GM19238 (cell line): Measurements from ENCODE around the gene AGMO.

Experiments used
- DNase-seq: peaks from one replicate; pipeline ENCODE4 v3.0.0; 2011; ENCODE audit warnings: low spot score; ENCODE audit not compliant: insufficient read length

The AGMO gene

DNA sequence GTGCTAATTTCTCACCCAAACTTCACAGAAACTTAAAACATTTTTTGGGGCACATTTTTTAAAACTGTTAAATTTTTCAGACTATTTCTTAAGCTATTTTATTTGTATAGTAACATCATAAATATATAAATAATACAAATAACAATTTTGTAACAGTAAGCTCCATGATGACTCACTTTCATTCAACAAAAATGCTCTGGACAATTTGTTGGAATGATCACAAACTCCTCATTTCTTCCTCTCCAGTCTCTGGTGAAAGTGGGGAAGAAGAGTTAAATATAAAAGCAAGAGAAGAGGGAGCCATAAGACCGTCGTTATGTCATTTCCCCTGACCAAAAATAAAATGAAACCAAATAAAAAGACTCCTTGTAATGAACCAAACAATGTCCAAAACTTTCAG, 162.4 kb downstream of the AGMO start:
- no peak for DNase-seq

DNA sequence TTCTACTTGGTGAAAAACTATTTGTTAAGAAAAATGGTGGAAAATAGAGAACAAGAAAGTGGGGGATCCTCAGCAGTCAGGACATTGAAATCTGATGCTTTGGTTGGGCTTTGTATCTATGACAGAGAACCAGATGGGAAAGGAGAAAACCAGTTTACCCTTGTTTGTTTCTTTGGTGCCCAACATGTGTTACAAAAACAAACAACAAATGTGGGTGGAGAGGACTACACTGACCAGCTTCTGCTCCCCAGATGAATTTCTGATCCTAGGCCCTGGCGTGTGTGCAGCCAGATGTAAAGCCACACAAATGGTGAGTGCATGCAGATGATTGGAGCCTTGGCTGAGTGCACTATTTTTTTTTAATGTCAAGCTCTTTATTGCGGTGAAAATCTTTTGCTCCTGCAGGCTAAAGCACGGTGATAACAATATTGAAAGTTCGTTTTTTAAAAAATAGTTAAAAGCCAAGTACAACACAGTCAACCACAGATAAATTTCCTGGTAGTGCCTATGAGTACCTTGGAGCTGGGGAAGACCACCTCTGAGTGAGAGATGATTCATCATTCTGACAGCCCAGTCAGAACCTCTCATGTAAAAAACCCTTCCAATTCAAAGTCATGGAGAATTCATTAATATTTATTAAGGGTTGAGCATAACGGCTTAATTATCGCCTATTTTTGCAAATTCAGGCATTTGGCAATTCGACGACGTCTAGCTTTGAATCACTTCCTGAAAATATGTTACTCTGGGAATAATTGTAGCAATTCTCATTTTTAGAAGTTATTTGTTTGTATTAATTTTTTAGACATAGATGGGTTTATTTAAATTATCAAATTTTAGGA, 163.7 kb downstream of the AGMO start:
- DNase-seq = no peak

DNA sequence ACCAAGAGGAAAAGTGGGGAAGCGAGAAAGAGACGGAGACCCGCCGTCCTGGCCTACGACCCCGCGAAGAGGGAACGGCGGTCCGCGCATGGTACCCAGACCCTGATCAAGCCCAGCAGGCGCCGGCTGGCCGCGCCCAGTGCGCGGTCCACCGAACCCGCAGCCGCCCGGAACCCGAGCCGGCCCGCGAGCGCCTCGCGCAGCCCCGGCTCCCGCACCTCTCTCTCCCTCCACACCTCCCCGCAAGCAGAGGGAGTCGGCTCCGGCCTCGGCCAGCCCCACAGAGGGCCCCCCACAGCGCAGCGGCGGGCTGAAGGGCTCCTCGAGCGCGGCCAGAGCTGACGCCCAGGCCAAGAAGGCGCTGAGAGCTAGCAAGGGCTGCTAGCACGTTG, 164.7 kb downstream of the AGMO start:
- DNase-seq = no peak

DNA sequence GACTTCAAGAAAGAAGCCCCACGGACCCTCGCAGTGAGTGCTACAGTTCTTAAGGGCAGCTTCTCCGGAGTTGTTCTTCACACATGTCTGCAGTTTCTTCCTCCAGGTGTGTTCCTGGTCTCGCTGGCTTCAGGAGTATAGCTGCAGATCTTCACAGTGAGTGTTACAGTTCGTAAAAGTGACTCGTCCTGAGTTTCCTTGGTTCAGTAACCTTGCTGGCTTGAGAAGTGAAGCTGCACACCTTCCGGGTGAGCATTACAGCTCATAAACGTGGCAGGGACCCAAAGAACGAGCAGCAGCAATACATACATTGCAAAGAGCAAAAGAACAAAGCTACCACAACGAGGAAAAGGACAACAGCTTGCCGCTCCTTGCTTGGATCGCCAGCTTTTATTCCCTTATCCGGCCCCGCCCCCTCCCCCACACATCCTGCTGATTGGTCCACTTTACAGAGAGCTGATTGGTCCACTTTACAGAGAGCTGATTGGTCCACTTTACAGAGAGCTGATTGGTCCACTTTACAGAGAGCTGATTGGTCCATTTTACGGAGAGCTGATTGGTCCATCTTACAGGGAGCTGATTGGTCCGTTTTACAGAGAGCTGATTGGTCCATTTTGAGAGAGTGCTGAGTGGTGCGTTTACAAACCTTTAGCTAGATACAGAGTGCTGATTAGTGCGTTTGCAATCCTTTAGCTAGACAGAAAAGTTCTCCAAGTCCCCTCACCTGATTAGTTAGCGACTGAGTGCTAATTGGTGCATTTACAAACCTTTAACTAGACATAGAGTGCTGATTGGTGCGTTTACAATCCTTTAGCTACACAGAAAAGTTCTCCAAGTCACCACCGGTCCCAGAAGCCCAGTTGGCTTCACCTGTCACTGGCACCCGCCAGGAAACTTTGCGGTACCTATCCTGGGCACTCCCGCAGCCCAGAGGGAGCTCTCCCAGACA, 165.3 kb downstream of the AGMO start:
- DNase-seq = no peak

GRCh38 chr7:15389073-15389472, 172.7 kb downstream of the AGMO start:
- no peak for DNase-seq

DNA sequence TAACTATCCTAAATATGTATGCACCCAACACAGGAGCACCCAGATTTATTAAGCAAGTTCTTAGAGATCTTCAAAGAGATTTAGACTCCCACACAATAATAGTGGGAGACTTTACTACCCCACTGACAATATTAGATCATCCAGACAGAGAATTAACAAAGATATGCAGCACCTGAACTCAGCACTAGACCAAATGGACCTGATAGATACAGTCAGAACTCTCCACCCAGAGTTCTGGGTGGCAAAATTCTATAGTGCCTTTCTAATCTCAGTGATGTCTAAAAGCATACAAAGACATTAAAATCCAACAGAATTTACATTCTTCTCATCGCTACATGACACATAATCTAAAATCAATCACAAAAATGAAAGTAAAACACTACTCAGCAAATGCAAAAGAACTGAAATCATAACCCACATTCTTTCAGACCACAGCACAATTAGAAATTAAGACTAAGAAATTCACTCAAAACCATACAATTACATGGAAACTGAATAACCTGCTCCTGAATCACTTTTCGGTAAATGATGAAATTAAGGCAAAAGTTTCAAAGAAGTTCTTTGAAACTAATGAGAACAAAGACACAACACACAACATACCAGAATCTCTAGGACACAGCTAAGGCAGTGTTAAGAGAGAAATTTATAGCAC, 183.2 kb downstream of the AGMO start:
- no peak for DNase-seq

DNA sequence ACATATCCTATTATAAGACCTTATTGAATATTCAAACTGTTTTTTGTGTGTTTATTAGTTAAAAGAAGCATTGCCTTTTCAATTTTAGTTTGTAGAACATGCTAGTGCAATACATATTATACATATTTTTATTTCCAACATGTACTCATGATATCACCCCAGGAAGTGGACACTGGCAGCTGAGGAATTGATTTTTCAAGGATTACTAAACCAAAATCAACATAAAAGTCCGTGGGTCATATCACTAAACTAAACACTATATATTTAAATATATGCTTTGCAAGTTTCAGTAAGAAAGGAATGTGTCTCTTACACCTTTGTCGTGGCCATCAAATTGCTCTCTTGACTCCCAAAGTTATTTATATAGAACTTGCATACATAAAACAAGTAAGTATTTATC, 185.2 kb downstream of the AGMO start:
- no peak for DNase-seq

- DNase-seq = no peak
These were observed 191.4 kb downstream of the AGMO start for GRCh38 chr7:15370441-15370840.

GRCh38 chr7:15368653-15369052, 193.2 kb downstream of the AGMO start:
- no peak for DNase-seq

DNA sequence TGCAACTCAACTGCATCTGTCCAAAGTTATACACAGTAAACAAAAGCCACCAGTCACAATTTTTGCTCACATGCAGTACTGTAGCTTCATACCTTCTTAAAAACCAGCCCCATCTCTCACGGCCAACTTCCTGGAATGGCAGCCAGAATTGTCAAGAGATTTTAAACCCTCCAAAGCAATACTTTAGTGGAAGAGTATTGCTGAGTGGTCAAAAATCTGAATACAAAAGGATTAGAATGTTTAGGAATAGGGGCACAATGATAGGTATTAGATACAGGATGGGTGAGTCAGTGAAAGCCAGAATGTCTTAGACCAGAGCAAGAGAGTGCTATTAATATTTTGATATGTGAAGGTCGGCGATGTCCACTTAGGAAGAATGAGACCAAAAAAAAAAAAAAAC, 193.9 kb downstream of the AGMO start:
- no peak for DNase-seq

DNA sequence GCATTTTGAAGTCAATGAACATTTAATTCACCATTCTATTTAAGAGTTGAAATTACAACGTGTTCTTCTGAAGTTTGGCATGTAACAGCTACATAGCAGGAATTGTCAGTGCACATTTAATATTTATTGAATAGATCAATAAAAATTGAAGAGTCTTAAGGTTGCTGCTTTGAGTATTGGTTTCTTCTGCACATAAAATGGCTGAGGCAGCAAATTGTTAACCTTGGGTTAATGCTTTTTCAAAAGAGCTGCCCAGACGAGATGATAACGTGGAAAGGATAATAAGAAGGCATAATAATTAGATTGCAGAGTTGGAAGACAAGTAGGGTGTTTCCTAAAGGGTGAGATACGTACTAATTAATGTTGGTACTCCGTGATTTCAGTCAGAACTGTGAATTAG, 203.7 kb downstream of the AGMO start:
- DNase-seq = no peak

DNA sequence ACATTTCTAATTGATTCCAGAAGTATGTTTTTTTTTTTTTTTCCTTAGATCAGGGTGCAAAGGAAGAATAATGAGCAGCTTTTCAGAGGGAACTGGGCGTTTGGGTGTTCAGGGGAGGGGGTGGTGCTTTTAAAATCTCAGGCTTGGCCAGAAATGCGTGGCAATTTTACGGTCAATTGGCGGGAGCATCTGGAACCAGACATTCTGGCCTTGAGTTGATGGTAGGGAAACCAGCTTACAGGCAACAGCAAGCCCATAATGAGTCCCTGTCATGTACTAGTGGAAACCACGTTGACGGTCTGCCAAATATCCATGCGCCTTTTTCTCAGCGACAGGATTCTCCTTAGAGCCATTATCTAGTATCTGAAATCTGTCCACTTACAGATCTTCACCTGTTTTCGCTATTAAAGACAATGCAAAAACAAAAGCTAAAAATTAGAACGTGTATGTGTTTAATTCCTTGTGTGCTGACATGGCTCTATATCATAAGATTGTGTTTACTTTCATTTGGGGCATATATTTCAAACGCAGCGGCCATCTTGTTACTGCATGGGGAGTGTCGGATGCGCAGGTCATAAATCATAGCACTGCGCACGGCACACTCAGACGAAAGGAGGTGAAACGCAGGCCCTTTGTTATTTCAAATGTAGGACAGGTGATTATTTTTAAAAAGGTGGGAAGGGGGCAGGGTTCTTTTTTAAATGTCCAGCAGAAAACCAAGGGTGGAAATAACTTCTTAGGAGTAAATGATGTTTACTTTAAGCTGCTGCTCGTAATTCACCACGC, 209.2 kb downstream of the AGMO start:
- DNase-seq = no peak

DNA sequence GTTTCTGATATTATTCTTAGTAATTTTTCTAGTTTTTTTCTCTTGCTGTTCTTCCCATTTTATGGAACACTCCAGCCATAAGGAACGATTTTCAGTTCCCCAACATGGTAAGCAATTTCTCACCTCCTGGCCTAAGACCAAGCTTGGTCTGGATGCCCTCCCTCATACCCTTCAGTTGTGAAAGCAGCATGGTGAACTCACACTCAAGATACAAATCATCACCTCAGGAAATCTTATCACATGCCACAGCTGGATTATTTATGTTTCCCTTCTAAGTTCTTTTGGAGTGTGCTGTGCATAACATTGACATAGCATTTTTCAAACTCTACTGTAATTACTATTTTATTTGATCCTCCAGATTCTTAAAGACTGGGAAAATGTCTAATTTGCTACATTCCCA, 216.6 kb downstream of the AGMO start:
- DNase-seq = no peak

DNA sequence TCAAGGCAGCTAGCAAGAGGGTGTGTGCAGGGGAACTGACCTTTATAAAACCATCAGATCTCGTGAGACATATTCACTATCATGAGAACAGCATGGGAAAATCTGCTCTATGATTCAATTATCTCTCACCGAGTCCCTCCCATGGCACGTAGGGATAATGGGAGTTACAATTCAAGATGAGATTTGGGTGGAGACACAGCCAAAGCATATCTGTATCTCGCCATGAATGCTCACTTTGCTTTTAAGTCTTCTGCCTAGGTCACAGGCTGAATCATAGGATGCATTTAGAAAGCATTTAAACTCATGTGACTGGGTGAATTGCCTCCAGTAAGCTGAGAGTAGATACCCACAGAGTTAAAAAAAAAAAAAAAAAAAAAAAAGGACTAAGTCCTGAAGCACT, 220.0 kb downstream of the AGMO start:
- DNase-seq = no peak

GRCh38 chr7:15336146-15336545, 225.7 kb downstream of the AGMO start:
- DNase-seq = no peak

DNA sequence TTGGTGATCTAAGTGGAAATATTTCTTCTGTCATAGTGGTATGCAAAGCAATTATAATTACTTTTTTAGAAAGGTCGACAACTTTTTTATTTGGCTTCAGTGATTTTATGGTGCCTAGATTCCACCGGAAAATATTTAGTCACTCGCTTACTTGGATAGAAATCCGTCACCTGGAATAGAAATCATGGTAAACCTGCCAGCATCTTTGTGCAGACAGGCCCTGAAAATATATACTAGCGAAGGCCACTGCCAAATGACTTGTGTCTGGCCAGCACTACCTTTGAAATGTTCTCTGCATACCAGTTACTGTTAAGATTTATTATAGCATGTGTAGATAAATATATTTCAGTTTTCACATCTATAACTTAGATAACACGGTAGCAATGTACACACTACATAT, 226.4 kb downstream of the AGMO start:
- DNase-seq = no peak

- DNase-seq = no peak
These were observed 227.1 kb downstream of the AGMO start for GRCh38 chr7:15334536-15335263.

DNA sequence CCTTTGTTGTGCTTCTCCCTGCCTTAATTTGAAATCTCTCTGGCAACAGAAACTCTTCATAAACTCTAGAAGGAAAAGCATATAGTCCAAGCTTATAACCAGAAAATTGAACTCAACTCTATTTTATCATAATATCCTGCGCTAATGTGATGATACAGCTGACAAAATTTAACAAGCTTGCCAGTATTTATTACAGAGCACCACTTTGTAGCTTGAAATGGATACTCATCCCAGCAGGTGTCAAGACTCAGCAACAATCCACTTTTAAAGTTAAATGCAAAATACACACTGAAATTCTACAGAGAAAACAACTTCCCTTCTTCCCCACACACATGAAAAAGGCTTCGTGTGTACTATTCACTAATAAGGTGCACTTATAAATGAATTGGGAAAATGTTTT, 228.9 kb downstream of the AGMO start:
- DNase-seq = no peak

- no peak for DNase-seq
These were observed 230.9 kb downstream of the AGMO start for GRCh38 chr7:15330943-15331342.

DNA sequence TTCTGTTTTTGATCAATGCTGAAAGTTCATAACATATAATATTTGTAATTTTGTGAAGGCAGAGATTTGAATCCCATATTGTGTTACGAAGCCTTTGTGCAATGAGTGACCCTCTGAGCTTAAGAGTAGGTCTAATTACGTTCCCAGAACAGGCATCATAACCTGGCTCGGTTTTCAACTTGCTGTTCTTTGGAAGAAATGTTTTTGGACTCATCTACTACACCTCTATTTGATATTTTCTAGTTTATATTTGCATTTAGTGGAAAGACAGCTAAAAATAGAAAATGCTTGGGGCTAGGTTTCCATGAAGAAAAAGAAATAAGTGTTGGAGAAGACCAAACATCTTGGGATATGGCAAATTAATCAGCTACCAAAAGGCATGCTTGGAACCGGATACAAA, 234.8 kb downstream of the AGMO start:
- no peak for DNase-seq
